ENCODE results near the gene CBX8.

The CBX8 gene

DNA sequence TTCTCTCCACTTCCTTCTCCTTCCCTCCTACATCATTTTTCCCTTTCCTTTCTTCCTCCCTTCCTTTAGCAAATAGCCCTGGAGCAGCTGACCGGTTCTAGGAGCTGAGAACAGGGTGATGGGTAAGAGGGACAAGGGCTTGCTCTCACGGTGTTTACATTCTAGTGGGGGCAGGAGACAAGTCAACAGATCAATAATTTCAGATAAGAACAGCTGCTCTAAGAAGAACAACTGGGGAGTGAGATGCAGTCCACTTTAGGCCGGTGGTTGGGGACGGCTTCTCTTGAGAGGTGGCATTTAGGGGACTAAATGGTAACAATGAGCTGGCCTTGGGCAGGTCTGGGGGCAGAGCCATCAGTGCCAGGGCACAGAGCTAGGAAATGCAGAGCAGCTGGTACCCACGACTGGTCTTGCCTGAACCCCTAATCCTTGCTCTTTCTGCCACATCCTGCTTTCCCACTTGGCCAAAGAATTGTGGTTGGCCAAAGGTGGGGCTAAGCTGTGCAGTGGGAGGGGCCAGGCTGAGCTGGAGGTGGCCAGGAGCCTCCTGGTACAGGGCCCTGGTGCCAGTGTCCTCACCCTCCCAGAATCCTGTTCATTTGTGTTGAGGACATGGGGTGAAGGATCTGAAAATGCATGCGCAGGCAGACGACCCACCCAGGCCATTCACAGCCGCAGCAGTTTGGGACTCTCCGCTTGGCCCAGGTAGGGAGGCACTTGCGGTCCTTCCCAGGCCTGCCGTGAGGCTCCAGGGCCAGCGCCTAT, 24.6 kb upstream of the CBX8 start:
- DNase-seq (ENCODE audit: low read depth in 2 of 2, low spot score in 1 of 2): no peak

DNA sequence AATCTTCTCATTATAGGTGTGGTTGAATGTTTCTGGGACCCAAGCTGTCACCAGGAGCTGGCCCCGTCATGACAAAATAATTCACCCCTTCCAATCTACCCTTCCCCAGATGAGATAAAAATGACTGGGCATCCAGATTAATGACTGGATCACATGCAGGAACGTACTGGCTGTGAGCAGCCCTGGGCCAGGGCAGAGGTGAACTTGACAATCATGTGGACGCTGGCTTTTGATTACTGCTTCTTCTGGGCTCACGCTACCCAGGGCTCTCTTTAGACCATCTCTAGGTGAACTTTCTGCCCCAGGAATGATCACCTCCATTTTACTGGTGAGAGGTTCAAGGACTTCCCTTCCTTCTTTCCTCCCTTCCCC, 24.1 kb upstream of the CBX8 start:
- DNase-seq (ENCODE audit: low read depth in 2 of 2, low spot score in 1 of 2): no peak

DNA sequence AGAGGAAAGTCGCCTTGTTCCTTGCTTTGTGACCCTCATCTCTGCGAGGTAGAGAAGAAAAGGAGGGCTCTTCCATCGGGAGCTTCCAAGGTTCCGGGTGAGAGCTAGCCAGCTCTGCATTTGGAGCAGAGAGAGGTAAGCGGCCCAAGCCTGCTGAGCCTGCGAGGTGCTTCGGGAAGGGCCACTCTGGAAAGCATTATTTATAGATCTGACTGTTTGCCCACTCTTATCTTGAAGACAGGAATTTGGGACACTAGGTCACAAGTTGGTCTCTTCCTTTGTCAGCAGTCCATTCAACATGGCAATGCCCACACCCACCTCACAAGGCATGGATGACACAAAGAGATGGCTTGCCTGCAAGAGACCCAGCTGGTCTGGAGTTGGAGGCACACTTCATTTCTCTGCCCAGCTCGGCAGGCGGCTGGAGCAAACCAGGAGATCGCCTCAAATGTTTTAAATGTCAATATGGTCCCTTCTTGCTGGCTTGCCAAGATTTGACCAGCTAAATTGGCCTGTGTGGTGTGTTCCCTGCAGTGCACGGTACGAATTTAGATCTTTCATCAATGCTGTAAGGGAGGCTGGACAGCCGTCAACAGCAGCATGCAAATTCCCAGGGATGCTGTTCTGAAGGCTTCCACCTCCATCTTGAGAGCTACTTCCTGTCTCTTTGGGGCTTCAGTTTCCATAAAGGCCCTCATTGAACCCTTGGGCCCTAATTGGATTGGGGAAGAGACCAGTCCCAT, 22.8 kb upstream of the CBX8 start:
- no peak for DNase-seq (ENCODE audit: low read depth in 2 of 2, low spot score in 1 of 2)

DNA sequence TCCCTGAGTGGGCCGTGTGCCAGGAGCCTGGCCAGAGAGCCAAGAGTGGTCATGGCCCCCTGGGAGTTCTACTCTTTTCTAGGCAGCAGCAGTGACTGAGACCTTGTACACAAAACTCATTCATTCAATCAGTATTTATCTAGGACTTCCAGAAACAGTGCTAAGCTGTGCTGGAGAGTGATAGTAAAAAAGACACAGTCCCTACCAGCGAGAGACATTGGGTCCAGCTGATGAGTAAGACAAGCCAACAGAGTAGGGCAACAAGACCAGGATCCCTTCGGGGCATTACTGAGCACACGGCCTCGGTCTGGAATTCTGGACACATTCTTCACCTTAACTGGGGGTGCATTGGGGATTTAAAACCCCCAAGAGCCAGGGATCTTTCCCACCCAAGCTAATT, 22.2 kb upstream of the CBX8 start:
- no peak for DNase-seq (ENCODE audit: low read depth in 2 of 2, low spot score in 1 of 2)

DNA sequence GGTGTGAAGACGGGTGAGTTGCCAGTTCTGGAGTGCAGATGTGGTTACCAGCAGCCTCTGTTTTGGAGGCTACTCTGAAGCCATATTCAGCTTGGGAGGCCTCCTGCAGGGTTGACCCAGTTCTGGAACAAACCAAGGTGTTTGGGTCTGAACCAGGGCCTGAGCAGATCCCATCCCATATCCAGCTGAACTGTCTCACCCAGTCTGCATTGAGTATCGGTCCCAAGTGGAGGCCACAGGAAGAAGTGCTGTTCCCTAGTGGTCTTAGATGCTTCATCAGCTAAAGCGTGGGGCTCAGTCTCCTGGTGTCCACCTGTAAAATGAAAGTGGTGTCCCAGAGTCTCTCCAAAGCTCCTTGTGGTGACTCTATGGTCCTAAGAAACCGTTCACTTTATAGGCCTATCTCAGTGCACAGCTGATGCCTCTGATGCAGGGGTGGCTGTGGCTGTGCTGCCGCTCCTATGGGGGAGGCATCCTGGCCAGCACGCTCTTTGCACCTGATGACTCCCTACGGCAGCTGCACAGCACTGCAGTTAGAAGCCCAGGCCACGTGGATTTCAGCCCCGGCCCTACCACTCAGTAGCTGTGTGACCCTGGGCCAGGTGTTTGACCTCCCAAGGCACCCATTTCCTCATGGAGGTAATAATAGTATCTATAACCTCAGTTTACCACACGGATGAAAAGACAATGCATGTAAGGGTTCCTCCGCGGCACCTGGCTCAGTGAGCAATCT, 21.3 kb upstream of the CBX8 start:
- no peak for DNase-seq (ENCODE audit: low read depth in 2 of 2, low spot score in 1 of 2)

DNA sequence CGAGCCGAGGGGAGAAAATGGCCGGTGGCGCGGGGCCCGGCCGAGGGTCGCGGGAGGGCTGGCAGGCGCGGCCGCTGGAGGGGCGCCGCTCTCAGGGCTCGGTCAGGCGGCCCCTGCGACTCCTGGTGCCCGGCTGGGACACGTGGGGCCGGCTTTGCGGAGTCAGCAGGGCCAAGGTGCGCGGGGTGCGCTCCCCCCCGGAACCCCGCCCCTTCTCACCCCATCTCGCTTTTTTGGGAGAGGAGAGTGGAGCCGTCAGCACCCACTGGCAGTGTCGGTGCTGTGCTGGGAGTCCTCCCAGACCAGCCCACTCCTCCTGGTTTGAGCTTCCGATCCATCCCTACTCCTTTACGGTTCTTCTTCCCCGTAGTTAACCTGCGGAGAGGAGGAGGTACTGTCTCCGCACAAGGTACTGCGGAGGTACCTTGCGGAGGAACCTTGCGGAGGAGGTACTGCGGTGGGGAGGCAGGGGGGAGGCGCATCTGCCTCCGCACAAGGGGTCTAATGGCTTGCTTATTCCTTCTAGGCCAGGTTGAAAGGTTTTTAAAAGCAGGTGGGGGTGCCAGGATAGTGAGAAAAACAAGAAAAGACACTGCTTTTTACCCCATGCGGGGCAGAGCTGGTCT, 19.1 kb upstream of the CBX8 start:
- DNase-seq (ENCODE audit: low read depth in 2 of 2, low spot score in 1 of 2): no peak

DNA sequence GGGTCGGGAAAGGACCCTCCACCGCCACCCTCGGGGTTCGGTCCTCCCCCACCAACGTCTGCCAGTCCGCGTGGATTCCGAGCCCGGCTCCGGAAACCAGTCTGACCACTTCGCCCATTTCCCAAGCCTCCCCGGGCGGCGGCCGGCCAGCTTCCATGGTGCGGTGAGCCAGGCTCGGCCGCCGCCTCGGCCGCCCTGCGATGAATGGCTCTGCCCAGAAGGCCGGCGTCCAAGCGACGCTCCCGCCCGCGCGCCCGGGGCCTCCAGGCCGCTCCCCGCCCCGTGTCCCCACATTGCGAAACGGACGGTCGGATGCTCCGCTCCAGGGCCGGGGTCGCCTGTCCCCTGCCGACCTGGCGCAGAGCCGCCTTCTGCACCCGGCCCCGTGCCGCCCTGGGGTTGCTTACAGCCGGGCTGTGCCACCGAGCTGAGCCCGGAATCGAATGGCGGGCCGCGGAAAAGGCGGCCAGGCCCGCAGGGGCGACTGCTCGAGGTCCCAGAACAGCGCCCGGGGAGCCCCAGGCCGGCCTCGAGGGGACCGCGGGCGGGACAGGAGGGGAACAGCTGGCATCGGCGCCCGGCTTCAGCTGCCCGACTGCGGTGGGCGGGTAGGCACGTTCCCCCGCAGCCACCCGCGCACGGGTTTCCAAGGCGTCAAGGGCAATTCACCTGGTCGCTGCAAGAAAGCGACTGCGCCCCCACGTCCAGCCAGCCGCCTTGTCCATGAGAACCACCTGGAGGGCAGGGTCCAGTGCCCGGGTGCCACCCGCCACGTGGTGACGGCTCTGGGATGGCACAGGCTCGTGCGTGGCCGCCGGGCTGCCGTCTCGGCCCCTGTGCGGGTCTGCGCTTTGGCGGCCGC, 18.3 kb upstream of the CBX8 start:
- DNase-seq (ENCODE audit: low read depth in 2 of 2, low spot score in 1 of 2): no peak

DNA sequence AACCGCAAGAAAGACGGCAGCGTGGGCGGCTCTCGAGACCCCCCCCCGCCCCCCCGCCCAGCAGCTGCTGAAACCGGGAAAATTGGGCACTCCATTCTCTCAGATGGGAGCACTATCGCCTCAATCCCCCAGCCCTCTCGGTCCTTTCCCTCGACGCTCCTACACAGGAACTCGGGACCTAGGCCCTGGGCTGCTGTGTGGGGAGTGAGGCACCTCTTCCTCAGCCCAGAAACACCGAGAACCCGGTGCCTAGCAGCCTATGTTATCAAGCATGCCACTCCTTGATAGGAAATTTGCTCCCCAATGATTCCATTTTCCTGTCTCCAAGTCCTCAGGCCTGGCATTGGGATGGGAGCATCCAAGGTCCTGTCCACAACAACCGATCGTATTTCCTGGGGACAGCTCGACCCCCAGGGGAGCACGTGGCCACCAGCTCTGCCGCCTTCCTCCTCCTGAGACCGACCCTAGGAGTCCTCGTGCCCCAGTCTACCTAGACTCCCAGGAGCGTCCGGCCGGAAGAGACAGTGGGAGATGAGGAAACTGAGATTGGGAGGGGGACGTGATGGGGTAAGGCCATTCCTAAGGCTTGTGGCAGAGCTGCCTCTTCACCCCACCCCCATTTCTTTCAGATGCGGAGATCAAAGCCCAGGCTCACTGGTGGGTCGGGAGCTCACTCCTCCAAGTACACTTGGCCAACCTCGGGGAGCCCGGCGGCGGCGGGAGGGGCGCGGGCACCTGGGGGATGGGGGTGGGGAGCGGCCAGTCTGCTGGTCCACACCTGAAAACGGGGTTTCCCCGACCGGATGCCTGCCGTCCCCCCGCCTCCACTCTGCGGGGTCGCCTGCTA, 17.5 kb upstream of the CBX8 start:
- no peak for DNase-seq (ENCODE audit: low read depth in 2 of 2, low spot score in 1 of 2)

DNA sequence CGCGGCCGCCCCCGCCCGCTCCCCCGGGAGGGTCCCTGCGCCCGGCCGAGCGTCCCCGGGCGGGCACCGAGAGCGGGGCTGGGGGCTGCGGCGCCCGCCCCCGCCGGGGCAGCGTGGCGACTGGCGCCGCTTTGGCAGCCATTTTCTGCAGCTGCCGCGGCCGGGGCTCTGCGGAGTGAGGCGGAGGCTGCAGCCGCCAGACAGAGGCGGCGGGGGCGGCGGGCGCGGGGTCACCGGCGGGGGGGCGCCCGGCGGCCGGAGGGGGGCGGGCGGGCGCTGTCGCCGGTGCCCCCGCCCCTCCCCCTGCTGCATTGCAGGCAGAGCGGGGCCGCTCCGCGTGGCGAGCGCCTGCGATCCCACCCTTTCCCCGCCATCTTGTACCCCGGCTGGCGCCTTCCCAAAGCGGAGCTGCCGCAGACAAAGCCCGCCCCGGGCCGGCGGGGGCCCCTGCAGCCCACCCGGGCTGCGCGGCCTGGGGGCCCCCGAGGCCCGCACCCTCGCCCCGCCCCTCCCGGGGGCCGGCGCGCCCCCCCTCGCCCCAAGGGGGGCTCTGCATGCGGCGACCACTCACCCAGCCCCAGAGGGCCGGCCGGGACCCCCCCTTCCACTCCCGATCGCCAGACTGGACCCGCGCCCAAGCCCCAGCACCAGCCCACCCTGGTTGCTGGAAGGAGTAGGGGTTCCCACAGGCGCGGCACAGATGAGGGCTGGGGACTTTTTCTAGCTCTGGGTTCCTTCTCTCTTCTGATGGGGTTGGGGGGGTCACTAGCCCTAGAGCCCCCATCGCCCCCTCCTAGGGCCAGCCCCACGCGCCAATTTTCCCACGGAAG, 16.6 kb upstream of the CBX8 start:
- no peak for DNase-seq (ENCODE audit: low read depth in 2 of 2, low spot score in 1 of 2)

DNA sequence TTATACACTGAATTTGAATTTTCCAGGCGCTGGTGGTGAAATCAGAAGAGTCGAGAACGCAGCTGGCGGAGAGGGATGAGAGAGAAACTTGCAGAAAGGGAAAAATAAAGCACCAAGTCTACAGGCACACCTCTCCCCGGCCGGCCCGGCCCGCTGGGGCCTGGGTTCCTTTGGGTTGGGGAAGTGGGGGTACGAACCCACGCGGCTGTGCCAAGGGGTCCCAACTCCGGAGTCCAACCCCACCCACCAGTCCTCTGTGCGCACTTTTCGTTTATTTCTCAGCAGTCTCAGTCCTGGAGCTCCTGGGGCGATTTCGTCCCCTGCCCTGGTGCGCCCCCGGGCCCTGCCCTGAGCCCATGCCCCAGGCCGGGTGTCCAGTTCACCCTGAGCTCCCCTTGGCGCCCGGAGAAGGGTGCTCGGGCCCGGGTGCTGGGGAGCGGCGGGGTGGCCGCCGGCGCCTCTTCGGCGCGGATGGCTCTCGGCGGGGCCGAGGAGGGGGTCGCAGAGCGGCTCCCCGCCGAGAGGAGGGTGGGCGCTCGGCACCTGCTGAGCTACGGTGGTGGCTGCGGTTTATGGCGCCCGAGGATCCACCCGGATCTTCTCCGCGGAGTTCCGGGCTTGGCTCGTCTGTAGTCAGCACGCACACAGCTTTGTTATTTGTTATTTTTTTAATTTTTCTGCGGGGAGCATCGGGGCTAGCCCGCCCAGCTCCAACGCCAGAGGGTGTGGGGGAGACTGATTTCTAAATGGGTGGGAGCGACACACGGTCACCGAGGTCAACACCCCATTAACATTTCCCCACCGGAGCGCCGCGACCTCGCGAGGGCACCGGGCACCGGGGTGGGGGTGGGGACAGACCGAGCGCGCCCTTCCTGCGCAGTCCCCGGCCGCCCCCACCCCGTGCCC, 15.7 kb upstream of the CBX8 start:
- DNase-seq (ENCODE audit: low read depth in 2 of 2, low spot score in 1 of 2): no peak

DNA sequence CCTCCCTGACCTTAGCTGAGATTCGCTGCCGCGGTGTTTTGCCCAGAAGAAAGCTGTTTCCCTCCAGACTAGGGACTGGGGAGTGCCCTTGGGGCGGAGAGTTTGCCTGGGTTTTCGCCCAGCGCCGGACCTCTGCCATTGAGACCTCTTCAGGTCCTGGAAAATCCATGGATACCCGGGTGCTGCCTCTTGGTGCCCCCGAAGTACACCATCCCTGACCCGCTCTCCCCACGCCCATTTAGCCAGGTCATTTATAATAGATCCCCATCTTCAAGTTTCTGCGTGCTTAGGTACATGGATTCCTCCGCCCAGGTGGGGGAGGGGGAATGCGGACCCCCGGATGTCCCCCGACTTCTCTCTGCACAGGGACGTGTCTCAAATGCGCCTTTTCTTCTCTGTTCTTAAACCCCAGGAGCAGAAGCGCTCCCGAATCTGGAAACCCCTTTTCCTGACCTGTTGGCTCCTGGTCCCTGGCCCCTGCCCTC, 15.0 kb upstream of the CBX8 start:
- DNase-seq (ENCODE audit: low read depth in 2 of 2, low spot score in 1 of 2): no peak

DNA sequence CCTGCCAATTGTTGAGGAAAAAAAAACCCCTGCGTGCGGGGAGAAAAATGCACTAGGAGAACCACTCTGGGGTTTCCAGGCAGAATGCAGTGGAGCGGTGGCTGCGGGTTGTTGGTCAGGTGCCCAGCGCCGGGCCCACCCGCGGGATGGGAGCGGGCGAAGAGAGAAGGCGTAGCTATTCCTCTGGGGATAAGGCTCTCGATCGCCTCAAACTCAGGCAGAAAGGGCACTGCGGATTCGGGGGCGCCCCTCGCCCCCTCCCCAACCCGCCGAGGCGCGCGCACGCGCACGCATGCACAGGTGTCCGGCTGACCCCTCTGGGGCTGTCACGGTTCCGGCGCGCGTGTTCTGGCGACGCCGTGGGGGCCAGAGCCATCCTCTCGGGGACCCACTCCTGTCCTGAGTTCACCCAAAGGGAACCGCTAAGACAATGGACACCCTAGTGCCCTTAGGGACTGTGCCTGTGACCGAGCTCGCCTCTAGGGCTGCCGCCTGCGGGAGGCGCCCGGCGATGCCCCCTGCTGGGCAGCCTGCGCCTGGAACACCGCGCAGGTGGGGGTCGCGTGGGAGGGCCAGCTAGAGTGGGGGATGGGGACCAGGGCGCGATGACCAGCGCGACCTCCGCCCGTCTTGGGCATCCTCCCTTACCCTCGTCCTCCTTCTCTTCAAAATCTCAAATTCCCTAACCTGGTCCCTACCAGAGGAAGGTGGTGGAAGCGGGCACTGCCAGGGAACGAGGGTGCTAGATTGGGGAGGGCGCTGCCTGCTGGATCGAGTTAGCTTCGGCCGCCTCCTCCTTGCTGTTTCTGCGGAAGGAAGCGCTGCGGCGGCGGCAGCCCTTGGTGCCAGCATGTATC, 14.4 kb upstream of the CBX8 start:
- DNase-seq (ENCODE audit: low read depth in 2 of 2, low spot score in 1 of 2): no peak

DNA sequence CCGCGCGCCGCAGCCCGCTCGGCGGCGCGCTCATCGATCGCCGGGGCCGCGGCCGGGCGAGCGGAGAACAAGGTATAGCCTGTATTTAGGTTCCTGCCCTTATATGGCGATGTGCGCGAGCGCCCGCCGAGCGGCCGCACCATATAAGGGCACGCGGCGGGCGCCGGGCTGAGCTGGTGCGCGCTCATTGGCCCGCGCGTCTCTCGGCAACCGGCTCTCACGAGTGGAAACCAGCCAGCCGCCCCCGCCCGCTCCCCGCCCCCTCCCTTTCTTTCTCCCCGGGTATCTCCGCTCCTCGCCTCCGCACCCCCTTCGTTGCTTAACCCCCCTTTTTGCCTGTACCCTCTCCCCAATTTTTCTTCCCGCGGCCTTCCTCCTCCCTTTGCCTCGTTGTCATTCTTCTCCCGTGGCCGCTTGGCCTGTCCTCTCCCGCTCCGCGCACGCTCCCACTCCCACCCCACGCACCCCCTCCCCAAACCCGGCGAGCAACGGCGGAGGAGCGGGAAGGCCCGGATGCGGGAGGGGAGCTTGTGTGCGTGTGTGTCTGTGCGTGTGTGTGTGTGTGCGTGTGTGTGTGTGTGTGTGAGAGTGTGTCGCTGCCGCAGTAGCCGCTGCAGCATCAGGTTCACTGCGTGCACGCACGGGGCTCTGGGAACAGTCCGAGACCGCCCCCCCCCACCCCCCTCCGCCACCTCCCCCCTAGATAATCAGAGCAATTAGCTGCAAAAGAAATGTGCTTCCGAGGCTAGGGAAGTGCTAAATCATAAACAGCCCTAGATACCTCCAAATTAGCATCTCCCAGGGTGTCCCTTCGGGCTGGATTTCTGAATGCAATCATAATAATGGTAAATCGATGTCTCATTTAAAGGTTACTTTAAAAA, 13.5 kb upstream of the CBX8 start:
- DNase-seq (ENCODE audit: low read depth in 2 of 2, low spot score in 1 of 2): peak; percentile 55 to 78

DNA sequence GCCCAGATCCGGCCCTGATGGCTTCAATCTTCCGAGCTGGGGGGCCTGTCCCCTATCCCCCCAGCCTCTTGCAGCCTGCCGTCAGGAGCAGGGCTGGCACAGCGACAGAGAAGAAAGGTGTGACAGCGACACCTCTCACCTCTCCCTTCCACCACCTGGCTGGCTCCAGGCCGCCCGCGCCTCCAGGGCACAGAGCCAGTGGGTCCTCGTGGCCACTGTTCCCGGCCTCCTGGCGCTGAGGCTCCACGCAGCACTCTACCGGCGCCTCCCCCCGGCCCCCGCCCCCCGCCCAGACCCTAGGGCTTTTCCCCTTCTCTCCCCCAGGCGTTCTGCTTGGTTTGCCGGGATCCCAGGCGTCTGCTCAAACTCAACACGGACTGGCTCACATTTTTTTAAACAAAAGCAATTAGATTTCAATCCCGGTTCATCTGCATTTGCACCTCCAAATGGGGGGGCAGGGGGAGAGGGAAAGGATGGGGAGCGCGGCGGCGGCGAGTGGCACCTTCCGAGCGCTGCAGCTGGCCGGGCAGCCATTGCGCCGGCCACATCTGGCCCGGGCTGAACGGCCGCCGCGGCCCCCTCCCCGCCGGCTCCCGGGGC, 12.8 kb upstream of the CBX8 start:
- no peak for DNase-seq (ENCODE audit: low read depth in 2 of 2, low spot score in 1 of 2)

DNA sequence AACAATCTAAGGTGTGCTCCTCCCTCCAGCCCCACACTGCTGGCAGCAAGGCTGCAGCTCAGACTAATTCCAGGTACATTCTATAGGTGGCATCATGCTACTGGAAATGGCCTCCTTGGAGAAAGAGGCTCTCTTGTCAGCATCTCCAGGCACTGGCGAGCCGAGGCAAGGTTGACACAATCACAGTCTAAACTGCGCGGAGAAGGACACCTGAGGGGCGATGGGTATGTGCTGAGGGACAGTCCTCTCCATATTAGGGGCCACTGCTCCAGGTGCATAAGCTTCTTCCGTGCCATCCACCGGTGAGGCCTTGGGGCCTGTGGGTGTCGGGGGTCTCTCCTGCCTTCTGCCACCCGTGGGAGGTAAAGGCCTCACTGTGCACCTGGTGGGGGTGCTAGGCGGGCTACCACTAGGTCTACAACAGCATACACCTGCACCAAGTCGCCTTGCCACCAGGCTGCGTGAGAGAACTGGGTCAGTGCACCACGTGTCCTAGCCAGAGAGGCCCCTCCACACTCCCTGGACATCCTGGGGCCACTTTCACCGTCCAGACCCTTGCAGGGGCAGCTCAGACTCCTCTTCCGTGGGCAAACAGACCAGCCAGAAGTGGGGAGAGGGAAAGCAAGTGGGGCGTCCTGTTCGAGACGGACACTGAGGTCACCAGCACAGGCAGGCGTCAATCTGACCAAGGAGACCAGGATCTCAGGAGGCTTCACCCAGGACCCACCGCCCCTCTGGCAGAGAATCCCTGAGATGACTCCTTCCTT, 12.1 kb upstream of the CBX8 start:
- no peak for DNase-seq (ENCODE audit: low read depth in 2 of 2, low spot score in 1 of 2)

Data from stimulated activated CD8-positive, alpha-beta memory T cell treated with anti-CD3 and anti-CD28 coated beads, Interleukin-4, amount 100 ng/mL, for 4 hours (primary cell).